CD4-positive, alpha-beta T cell treated with Interleukin-12 subunit alpha and Interleukin-12 subunit beta, for 1 hour (primary cell): ENCODE data around the gene TXNDC12.

Source experiments
- DNase-seq: peaks from one replicate; pipeline ENCODE4 v3.0.0-alpha.2; 2020

Gene TXNDC12

GRCh38 chr1:51990478-51990965 lies 64.5 kb downstream of the TXNDC12 start, which contains the start of gene RAB3B:
RAB3B (minus strand) TSS chr1:51990700; CDS start chr1:51977117, 13,583 bp downstream.
- peak; percentile 74 for DNase-seq

DNA sequence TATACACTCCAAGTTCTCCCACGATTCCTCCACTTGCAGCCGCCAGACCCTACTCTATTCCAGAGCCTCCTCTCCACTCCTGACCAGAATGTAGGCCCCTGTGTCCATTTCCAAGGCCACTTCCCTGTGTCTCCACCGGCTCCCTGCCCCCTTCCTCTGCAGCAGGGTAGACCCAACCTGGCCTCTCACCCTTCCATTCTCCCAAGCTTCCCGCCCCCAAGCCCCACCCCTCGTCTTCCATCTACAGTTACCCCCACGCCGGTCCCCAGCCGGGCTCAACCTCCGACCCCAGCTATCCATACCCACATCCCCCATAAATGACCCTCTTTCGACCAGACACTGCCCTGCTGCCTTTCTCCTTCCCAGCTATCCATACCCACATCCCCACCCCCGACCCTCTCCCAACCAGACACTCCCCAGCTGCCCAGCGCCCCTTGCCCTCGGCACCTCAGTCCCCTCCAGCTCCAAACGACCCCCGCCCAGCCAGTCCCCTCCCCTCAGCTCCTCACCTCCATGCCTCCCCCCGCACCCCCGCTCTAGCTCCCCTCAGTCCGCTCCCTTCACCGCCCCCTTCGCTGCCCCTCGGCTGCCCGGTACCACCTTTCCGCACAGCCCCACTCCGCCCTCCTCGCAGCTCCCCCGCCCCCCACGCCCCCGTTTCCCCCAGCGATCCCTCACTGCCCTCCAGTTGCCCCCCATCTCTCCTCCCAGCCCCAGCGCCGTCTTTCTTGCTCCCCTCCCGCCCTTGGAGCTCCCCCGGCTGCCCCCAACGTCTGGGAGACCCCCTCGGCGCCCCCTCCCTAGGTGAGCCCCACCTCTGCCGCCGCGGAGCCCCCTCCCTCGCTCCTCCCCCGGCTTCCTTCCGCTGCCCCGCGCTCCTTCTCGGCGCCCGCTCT lies 65.2 kb downstream of the TXNDC12 start:
- no peak for DNase-seq

DNA sequence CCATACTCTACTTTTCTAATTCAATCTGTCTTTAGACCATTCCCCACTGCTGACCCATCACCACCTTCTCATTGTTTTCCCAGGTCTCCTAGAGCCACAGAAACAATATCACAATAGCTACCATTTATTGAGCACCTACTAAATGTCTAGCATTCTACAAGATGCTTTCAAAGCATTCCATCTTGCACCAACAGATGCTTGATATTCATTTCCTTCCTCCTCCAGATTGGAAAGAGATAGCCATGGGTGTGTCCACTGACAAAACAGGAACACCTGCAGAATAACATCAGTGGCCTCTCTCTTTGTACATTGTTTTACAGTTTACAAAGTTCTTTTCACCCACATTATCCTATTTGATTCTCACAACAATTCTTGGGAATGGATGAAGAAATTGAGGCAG lies 66.7 kb downstream of the TXNDC12 start:
- no peak for DNase-seq

GRCh38 chr1:51986718-51987117 lies 68.3 kb downstream of the TXNDC12 start:
- DNase-seq: no peak

- DNase-seq: no peak
These were observed 72.8 kb downstream of the TXNDC12 start for GRCh38 chr1:51982161-51982560.

GRCh38 chr1:51981555-51981954 lies 73.4 kb downstream of the TXNDC12 start:
- DNase-seq: no peak

DNA sequence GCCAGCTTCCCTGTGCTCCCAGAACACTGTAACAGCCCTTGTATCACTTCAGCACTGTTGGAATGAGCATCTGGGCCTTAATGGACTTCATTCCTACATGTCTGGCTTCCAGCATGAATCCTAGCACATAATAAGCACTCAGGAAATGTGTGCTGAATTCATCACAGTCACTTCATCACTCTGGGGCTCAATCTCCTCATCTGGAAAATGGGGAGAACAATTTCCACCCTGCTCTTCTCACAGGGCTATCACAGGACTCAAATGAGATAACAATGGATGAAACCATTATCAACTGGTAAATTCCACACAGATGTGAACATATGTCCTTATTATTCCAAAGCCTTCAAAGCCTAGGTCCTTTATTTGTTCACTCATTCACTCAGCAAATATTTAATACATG lies 76.9 kb downstream of the TXNDC12 start:
- no peak for DNase-seq

DNA sequence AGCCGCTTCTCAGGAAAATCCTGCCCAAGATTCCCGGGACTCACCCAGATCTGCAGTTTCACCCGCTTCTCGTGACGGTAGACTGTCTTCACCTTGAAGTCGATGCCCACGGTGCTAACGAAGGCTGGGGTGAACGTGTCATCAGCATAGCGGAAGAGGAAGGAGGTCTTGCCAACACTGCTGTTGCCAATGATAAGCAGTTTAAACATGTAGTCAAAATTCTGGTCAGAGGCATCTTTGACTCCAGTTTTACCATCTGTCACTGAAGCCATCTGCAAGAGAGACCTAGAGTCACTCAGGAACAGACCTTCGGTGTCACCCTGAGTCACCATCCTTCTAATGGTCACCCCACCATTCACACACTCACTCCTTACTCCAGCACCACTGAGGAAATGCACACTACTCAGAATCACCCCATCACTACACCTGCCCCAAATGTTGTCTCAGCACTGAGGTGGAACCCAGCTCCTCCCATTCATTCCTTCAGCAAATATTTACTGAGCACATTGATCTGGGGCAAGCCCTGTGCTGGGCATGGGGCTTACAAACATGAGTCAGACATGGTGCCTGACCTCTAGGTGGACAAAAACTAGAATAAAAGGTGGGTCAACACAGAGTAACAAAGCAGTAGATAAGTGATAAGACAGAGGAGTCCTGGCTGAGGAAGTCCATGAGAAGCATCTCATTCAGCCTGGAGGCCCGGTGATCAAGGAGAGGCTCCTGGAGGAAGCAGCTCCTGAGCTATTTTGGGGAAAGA lies 78.0 kb downstream of the TXNDC12 start:
- no peak for DNase-seq

DNA sequence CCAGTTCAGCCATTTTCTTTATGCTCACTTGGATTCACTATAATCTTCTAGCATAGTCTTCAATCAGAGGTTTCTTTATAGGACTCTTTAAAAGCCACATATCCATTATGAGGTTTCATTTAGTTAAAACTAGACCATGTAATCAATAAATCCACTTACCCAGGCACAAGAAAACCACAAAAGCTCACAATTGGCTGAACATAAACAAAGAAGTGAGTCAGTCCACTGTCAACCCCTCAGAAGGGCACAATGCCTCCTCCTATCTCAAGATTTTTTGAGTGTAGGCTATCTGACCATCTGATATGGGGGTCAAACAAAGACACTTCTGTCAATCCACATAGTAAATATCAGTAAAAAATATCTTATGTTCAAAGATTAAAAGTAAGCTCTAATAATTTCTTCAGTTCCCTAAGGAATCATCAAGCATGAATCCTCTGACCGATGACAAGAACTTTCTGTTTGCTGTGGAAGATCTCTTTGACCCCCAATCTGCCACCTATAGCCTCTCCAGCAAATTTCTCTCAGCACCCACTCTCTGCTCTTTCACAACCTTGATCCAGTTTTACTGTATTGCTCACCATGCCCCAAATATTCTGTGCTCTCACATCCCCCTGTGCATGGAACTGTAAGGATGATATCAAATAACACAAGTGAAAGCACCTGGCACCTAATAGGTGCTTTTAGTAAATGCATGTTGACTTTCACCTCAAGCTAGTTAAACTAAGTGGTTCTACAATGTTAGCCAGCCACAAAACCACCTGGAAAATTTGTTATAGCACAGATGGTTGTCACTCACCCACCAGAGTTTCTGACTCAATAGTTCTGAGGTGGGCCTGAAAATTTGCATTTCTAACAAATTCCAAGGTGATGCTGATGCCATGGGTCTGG lies 81.2 kb downstream of the TXNDC12 start:
- no peak for DNase-seq
